ENCODE results near the gene XPC.
"Not testable (repeated sequence)": the region's sequence is repeated elsewhere in the genome, so short reads cannot be mapped to it uniquely, and the experiment has no call there.

XPC gene

GRCh38 chr3:14133188-14133800 is 45.1 kb downstream of the XPC start:
- DNase-seq (ENCODE audit: low read depth): no peak

DNA sequence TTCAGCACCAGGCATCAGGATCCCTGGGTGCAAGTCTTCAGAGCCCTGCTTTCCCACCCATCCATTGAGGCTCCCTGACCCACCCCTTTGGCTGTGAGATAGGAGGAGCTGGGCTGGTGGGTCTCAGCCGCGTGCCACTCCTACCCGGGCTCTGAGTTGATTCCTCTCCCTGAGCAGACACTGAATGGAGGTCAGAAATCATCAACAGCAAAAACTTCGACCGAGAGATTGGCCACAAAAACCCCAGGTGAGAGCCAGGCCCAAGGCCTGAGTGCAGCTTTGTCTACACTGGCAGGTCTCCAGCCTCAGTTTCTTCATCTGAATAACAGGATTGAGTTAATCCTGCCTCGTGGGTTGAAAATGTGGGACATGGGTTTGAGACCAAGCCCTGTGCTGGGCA is 45.7 kb downstream of the XPC start:
- no peak for DNase-seq (ENCODE audit: low read depth)

- no peak for DNase-seq (ENCODE audit: low read depth)
Measured at GRCh38 chr3:14132120-14132519, 46.3 kb downstream of the XPC start.

DNA sequence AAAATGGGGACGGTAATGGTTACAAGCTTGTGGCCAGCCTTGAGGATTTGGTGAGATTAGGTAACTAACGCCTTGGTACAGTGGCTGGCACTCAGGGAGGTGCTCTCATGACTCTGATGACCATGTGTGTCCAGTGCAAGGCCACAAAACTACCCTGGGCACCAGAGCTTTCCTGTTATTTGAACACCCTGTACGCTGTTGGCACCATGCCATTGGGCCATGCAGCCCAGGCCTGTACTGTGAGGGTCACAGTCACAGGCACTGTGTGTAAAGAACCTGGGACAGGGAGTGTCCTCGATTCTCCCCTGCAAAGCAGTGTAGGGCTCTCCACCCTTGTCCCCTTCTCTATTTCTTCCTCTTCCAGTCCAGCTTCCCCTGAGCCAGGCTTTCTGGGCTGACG is 47.3 kb downstream of the XPC start:
- no peak for DNase-seq (ENCODE audit: low read depth)

DNA sequence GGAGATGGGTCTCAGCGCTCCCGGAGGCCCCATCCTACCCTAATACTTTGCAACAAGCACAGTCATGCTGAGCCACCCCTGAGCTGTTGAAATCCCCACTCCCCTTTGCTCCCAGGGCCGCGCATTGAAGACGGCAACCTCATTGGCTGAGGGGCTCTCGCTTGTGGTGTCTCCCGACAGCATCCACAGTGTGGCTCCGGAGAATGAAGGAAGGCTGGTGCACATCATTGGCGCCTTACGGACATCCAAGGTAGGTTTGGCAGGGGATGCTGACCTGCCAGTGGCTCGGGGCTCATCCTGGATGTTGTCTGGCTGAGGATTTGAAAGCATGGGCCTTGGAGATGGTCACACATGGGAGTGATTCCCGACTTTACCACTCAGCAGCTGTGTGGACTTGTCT is 47.7 kb downstream of the XPC start:
- no peak for DNase-seq (ENCODE audit: low read depth)

GRCh38 chr3:14130230-14130629 is 48.2 kb downstream of the XPC start:
- no peak for DNase-seq (ENCODE audit: low read depth)

- DNase-seq (ENCODE audit: low read depth): no peak
Measured at GRCh38 chr3:14129296-14129695, 49.1 kb downstream of the XPC start.

DNA sequence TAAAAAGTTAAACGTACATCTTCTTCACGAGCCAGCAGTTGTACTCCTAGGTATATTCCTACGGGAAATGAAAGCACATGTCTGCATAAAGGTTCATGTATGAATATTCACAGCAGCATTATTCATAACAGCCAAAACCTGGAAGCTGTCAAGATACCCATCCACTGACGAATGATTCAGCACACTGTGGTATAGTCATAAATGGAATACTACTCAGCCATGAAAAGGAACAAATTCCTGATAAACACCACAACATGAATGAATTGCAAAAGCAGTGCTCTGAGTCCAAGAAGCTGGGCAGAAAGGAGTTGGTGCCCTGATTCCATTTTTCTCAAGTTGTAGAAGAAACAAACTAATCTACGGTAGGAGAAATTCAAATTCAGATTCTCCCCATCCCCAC is 49.7 kb downstream of the XPC start:
- no peak for DNase-seq (ENCODE audit: low read depth)

DNA sequence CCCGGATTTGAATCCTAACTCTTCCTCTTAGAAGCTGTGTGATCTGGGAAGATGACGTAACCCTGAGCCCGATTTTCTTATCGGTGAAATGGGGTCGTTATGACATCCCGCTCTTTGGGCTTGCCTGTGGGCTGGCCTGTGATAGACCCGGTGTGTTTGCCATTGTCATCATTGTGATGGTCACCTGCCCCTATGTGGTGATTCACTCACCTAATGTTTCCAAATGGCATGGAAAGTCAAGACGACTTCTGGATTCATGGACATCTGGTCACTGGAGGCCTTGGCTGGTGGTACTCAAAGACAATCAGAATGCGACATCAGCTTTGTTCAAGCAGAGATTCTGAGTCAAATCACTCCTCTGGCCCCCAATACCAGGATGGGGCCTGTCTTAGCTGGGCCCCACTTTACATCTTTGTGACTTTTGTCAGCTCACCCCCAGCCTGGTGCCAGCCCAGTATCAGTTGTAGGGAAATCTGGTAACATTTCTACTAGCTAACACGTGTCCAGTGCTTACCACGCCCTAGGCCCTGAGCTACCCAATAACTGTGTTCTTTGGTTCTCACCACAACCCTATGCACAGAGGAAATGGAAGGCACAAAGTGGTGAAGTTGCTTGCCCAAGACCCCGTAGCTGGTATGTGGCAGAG is 50.8 kb downstream of the XPC start:
- no peak for DNase-seq (ENCODE audit: low read depth)

- DNase-seq (ENCODE audit: low read depth): no peak
Measured at GRCh38 chr3:14126887-14127505, 51.4 kb downstream of the XPC start.

DNA sequence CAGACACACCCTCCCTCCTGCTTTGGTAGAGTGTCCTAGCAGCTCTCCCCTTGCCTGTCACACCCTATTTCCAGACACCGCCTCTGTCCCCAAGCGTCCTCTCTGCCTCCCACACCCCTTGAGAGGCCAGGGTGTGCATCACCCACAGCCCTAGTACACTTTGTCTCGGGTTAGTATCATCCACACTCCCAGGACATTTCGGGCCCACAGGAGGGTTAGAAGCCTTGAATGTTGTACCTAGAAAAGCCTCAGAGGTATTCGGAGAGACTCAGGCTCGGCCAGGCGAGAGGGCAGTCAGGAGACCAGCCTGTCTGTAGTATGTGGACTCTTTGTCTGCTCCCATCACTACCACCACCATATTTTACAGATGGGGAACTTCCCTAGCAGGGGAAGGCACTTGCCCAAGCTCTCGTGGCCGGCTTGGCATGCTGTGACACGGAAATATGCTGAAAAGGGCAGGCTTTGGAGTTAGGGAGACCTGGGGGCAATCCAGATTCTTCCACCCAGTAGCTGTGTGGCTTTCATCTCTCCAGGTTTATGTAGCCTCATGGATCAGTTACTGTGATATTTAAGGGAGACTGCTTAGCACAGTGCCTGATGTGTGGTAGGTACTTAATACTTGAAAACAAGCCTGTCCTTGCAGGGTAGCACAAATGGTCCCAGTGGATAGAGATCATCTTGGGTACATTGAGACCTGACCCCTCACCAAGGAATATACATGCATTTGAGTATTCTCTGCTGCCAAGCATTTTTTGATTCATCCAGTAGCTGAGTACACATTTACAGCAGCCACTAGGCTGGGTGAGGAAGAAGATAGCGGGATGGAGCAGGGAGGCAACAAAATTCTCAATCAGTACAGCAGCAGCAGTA is 52.1 kb downstream of the XPC start:
- no peak for DNase-seq (ENCODE audit: low read depth)

DNA sequence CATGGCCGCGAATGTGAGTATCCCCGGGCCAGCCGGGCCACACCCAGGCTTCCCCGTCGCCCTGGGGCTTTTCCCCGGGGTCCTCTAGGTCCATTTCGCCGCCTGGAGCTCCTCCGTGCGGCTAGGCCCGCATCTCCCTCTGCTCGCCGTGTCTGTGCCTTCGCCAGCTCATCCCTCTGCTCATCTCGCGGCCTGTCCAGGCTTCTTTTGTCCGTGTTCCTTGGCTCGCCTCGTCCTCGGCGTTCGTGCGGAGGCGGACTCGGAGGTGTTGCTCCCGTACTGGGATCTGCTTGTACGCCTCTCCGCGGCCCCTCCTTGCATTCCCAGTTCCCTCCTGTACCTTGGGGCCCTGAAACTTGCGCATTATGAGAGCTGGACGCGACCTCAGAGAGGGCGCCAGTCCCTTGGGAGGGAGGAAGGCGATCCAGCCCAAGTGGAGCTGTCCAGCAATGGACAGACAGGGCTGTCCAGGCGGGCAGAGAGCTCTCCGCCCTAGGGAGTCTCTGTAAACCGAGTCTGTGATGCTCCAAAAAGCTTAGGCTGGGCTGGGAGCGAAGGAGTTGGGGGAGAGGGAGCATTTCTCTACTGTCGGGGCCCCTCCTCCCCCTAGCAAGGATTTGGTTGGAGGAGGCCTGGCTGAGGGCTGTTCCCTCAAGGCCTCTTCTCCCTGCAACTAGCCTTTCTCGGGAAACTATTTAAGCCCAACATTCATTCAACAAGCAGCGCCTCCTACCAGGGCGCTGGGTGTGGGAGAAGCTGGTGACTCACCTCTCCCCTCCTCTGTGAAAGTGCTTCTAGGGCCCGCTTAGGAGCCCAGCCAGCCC is 53.0 kb downstream of the XPC start:
- DNase-seq (ENCODE audit: low read depth): peak; percentile 93

DNA sequence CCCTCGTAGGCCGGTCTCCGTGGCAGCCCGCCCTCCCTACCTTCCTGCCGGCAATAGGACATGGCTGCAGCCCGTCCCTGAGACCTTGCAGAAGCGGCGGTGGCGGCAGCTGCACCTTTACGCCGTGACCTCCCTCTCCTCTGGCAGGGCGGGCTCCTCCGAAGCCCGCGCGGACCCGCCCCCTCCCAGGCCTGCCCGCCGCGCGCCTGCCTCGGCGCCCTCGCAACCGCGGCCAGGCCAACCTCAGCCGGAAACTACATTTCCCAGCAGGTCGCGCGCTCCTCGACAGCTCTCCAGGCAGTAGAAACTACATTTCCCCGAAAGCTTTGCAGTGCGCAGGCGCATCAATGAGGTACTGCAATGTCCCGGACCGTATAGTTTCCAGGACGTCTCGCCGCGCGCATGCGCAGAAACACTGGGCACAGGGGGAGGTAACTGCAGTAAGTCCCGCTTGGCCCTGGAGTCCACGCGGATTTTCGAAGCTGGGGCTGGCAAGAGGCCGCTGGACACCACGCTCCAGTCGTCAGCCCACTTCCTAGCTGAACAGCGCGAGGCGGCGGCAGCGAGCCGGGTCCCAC is 53.7 kb downstream of the XPC start, which contains the start of the genes CHCHD4 and TMEM43:
Gene CHCHD4, minus strand, starts transcription at position 256 of the 578 bp plus-strand sequence. Its CDS starts 194 bp downstream, at position 62.
Gene TMEM43, plus strand, starts transcription at position 438 of the 578 bp plus-strand sequence. CDS start 142 bp downstream, outside the sequence.
- DNase-seq (ENCODE audit: low read depth): peak; percentile 98

GRCh38 chr3:14124223-14124614 is 54.2 kb downstream of the XPC start:
- peak; percentile 51 for DNase-seq (ENCODE audit: low read depth)

DNA sequence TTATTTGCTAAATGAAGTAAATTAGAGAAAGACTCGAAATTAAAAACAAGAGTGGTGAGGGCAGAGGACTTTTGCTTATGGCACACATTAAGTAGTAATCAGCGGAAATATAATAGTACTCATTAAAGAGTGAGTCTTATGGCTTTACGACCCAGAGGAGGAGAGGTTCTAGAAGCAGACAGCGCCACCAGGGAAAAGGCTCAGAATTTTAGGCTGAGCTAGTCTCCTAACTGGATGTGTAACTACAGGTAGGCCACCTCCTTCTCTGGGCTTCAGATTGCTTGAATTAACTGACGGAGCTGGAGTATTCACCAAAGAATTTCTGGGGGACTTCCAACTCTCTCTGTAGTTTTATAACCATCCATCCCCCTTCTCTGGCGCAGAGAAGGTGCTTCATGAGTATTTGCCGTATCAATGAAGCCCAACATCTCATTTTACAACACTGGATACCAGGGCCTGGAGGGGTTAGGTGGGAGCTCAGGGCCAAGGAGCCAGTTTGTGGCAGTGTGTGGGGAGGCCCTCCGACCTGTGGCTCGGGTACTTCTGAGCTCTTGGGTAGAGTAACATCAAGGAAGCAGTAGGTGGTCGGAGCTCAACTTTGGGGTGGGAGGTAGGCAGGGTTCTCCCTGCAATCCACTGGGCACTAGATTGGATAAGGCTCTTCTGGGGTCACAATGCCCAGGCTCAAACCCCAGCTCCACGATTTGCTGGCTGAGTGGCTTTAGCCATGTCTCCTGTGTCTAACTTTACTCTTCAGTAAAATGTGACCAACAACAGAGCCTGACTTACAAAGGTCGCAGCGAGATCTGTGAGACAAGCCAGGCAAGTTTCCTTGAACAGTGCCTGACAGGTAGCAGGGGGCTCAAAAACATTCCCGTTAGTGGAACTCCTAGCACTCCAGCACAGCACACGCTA is 54.8 kb downstream of the XPC start:
- no peak for DNase-seq (ENCODE audit: low read depth)

DNA sequence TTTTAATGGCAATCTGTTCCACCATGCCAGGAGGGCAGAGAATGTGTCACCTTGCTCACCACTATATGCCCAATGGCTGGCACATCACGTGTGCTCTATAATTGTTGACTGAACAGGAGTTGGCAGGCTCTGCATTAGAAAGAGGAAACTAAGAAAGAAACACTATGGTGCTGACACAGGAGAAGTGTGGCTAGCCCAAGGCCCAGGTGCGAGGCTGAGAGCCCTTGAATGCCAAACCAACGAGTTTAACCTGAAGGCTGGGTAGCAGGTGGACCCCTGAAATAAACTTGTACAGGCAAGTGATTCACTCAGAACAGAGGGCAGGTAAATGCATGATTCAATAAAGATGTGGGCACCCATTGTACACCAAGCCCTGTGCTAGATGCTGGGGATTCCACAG is 56.1 kb downstream of the XPC start:
- no peak for DNase-seq (ENCODE audit: low read depth)

DNA sequence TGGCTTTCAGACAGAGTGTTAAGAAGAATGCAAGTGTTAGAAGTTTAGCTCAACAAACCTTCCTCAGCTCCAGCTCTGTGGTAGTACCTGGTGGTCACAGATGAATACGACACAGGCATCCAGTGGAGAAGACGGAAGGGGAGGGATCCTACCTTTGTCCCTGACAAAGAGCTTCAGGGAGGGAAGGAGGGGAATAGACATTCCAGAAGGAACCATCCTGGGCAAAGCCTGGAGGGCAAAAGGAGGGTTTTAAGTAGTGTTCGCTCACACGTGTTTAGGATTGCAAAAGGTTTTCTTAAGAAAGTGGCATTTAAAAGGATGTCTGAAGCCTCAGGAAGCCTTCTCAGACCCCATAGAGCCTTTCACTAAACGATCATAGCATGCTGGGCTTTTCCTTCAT is 56.5 kb downstream of the XPC start:
- DNase-seq (ENCODE audit: low read depth): no peak

GRCh38 chr3:14120921-14121448 is 57.4 kb downstream of the XPC start:
- not testable (repeated sequence) for DNase-seq (ENCODE audit: low read depth)

- DNase-seq (ENCODE audit: low read depth): no peak
Measured at GRCh38 chr3:14120111-14120920, 58.1 kb downstream of the XPC start.
